Measurements from ENCODE around the gene VEPH1. TPM values are rescaled to one million over a fixed set of nuclear protein-coding genes. Genes with fewer than 3 reads are reported as not detected.

VEPH1 gene
- total and polyA plus RNA-seq, 12 donors, result 0.07 to 0.85 (median 0.56) TPM; not detected in 5

DNA sequence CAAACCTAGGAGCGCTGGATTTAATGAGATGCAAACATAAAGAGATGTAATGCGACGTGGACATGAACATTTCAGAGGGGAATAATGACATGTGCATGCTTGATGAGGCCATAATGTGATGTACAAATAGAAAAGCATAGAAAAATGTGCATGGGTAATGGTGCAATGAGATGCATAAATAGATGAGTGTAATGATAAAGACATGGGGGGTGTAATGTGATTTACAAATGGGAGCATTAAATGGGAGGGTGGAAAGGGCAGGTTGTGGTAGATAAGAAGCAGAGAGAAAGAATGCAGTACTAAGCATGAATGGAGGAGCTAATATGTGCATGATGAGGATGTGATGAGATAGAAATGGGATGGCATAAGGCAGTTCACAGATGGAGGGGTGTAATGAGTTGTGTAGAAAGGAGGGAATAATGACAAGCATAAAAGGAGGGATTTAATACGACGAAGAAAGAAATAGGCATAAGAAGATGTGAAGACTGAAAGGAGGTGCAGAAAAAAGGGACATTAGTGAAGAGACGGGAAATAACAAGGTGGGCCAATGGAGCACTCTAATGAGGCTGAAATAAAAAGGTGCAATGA lies 205.8 kb downstream of the VEPH1 start:
- Histone ChIP-seq H3K9me3 (no peaks in the 10 kb centered on the region), H3K36me3 (no peaks in the 10 kb centered on the region), H3K4me3 (no peak overlapping the region), H3K27me3 (no peaks in the 10 kb centered on the region), H3K27ac (no peak overlapping the region), H3K4me1 (no peaks in the 10 kb centered on the region)
- 94 to 95% methylated on average over 6 of the region's 6 CpGs for WGBS, 2 donors
- TF ChIP-seq, protein P1, sequence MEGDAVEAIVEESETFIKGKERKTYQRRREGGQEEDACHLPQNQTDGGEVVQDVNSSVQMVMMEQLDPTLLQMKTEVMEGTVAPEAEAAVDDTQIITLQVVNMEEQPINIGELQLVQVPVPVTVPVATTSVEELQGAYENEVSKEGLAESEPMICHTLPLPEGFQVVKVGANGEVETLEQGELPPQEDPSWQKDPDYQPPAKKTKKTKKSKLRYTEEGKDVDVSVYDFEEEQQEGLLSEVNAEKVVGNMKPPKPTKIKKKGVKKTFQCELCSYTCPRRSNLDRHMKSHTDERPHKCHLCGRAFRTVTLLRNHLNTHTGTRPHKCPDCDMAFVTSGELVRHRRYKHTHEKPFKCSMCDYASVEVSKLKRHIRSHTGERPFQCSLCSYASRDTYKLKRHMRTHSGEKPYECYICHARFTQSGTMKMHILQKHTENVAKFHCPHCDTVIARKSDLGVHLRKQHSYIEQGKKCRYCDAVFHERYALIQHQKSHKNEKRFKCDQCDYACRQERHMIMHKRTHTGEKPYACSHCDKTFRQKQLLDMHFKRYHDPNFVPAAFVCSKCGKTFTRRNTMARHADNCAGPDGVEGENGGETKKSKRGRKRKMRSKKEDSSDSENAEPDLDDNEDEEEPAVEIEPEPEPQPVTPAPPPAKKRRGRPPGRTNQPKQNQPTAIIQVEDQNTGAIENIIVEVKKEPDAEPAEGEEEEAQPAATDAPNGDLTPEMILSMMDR (IDR thresholded peaks at IDR 0.05), result no peak
- ATAC-seq (no peak), DNase-seq (no peak)
- intact Hi-C loops (cut with DNase I), result no loop called here

DNA sequence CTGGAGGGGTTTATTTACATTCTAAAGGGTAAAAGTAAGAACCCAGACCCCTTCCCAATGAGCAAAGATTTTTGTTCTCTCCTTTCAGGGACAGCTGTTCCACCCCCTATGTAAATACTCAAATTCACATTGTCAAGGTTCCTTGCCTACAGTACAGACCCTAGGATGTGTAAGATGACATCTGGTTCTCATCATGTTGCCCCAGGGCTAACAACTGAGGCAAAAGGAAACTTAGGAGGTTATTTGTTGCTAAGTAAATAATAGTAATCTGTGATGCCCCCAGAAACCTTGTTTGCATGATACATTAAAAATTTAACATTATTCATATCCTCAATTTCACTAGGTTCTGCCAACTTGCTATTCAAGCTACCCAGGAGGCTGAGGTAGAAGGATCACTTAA lies 208.3 kb downstream of the VEPH1 start:
- H3K27ac ChIP-seq, result no peak overlapping the region
- no peaks in the 10 kb centered on the region for H3K36me3 ChIP-seq
- intact Hi-C loops (cut with DNase I), result no loop called here
- no peak for ATAC-seq
- TF ChIP-seq, protein P1 (IDR thresholded peaks at IDR 0.05), result no peak
- no peaks in the 10 kb centered on the region for H3K27me3 ChIP-seq
- no peak for DNase-seq
- H3K9me3 ChIP-seq, result no peaks in the 10 kb centered on the region
- no peaks in the 10 kb centered on the region for H3K4me1 ChIP-seq
- no peak overlapping the region for H3K4me3 ChIP-seq

DNA sequence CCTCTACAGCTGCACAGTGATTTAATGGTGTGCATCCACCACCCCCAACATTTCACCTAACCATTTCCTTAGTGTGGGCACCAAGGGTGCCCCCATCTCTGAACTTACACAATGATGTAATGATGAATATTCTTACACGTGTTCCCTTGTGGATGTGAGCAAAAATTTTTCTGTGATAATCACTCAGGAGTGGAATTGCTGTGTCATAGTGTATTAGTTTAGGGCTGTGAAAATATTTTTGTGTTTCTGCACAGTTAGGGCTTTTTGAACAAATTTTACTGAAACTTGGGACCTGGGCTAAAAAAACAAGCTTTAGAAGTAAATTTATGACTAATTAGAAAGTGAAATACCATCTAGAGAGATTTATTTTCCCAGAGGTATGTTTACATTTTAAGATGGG lies 208.7 kb downstream of the VEPH1 start:
- Histone ChIP-seq H3K9me3 (no peaks in the 10 kb centered on the region), H3K4me3 (no peak overlapping the region), H3K4me1 (no peaks in the 10 kb centered on the region), H3K36me3 (no peaks in the 10 kb centered on the region), H3K27me3 (no peaks in the 10 kb centered on the region), H3K27ac (no peak overlapping the region)
- DNase-seq (no peak), ATAC-seq (no peak)
- intact Hi-C loops (cut with DNase I), result no loop called here
- 32 to 50% methylated on average over 1 of the region's 1 CpG for WGBS, 2 donors
- TF ChIP-seq, protein P1 (IDR thresholded peaks at IDR 0.05), result no peak

DNA sequence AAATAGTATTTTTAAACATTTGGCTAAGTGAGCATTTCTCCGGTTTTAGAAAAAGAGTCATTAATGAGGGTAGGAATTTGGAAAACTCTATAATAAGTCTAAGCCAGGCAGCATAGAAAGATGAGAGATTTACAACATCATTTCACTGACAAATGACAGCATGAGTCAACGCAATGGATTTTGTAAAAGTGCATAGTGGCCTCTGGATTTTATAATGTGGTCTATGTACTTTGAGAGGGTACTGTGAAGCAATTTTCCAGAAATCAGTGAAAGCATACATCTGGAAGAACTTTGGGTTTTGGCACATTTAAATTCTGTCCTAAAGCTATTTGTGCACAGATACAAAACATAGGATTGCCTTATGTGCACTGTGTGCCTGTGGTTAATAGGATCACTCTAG lies 212.4 kb downstream of the VEPH1 start:
- intact Hi-C loops (cut with DNase I), result no loop called here
- TF ChIP-seq, protein P1 (IDR thresholded peaks at IDR 0.05), result no peak
- H3K4me3 ChIP-seq, result no peak overlapping the region
- 75 to 86% methylated on average over 2 of the region's 2 CpGs for WGBS, 2 donors
- ATAC-seq, result no peak
- H3K9me3 ChIP-seq, result no peaks in the 10 kb centered on the region
- H3K27ac ChIP-seq, result no peak overlapping the region
- no peaks in the 10 kb centered on the region for H3K36me3 ChIP-seq
- H3K27me3 ChIP-seq, result no peaks in the 10 kb centered on the region
- H3K4me1 ChIP-seq, result no peaks in the 10 kb centered on the region
- DNase-seq, result no peak
